ENCODE measurements around the gene DDX55. TPM values are rescaled to one million over a fixed set of nuclear protein-coding genes. Genes with fewer than 3 reads are reported as not detected.

Gene DDX55
- total RNA-seq, 6 experiments from 2014 or later: 13.4 to 18.4 (median 14.3) TPM

DNA sequence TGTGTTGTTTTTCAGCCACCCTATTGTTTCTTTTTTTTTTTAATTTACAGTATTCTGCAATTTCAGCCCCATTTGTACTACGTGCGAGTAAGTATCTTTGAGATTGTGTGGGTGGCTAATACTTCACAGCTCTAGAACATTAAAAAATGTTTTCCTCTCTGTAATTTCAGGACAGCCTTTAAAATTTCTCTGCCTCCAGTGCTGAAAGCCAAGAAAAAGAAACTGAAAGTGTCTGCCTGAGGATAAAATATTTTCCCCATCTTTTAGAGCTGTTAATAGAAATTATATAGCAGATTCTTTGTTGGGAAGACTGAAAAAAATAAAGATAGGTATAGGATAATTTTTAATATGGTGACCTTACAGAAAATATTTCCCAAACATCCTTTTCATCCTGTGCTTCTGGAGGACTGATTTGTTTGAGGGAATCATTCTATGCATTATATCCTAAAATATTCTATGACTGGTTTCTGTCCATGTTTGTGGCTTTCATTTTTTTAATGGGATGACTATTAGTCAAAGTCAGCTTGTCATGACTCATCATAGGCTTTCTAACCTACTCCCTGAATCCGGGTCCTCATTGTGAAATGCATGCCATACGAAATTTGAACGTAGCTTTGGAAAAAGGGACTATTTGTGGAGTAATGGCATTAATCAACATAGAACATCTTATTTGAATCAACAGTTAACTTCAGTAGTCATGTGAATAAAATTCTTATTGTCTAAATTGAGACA is 58.3 kb downstream of the DDX55 start:
- H3K27me3 Mint-ChIP-seq (ENCODE audit: insufficient read depth): peaks cover 5% of the 10 kb centered on the region
- TF ChIP-seq, protein P1, sequence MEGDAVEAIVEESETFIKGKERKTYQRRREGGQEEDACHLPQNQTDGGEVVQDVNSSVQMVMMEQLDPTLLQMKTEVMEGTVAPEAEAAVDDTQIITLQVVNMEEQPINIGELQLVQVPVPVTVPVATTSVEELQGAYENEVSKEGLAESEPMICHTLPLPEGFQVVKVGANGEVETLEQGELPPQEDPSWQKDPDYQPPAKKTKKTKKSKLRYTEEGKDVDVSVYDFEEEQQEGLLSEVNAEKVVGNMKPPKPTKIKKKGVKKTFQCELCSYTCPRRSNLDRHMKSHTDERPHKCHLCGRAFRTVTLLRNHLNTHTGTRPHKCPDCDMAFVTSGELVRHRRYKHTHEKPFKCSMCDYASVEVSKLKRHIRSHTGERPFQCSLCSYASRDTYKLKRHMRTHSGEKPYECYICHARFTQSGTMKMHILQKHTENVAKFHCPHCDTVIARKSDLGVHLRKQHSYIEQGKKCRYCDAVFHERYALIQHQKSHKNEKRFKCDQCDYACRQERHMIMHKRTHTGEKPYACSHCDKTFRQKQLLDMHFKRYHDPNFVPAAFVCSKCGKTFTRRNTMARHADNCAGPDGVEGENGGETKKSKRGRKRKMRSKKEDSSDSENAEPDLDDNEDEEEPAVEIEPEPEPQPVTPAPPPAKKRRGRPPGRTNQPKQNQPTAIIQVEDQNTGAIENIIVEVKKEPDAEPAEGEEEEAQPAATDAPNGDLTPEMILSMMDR (IDR thresholded peaks at IDR 0.05): no peak
- H3K4me1 Mint-ChIP-seq (ENCODE audit: low read depth): peaks cover 33% of the 10 kb centered on the region
- H3K9me3 Mint-ChIP-seq: peaks cover 4% of the 10 kb centered on the region; the same call in 1 of the 2 replicates
- peak overlapping the region; percentile 96 for H3K27ac Mint-ChIP-seq
- DNase-seq: peak; percentile 94
- H3K4me3 Mint-ChIP-seq: peak overlapping the region; percentile 78
- peaks cover 58% of the 10 kb centered on the region for H3K36me3 Mint-ChIP-seq (ENCODE audit: low read depth)

DNA sequence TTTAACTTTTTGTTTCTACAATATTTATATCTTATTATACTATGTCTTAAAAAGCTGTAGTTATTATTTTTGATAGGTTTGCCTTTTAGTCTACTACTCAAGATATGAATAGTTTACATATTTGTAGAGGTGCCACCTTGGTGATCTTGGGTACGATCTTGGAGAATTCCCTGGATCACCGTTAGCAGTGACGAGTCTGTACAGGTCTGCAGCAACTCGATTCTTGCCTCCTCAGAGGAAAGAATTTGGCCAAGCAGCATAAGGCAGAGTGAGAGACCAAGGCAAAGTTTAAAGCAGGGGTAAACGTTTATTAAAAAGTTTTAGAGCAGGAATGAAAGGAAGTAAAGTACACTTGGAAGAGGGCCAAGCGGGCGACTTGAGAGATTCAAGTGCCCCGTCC is 65.9 kb downstream of the DDX55 start:
- Mint-ChIP-seq H3K9me3 (peaks cover 4% of the 10 kb centered on the region; the same call in 1 of the 2 replicates), H3K27me3 (ENCODE audit: insufficient read depth) (peaks cover 3% of the 10 kb centered on the region; the same call in 1 of the 2 replicates), H3K4me1 (ENCODE audit: low read depth) (peaks cover 11% of the 10 kb centered on the region), H3K4me3 (no peak overlapping the region), H3K36me3 (ENCODE audit: low read depth) (peaks cover 25% of the 10 kb centered on the region), H3K27ac (no peak overlapping the region)
- DNase-seq: no peak
- TF ChIP-seq, protein P1 (IDR thresholded peaks at IDR 0.05): no peak

Other genes starting within 250 kb of the DDX55 start
- gene SBNO1, start 237.3 kb upstream of the DDX55 start, total RNA-seq (2021; fragmentation: NEBNext Ultra II Directional; extraction: Animal tissue kit (Norgen Biotek cat#: 25700)): 10 to 100 TPM; 32.3 to 38.2 (median 35.3) TPM
- gene KMT5A, start 218.0 kb upstream of the DDX55 start, total RNA-seq (2021; fragmentation: NEBNext Ultra II Directional; extraction: Animal tissue kit (Norgen Biotek cat#: 25700)): 10 to 100 TPM; 52.2 to 64.0 (median 61.3) TPM
- gene RILPL2, start 165.4 kb upstream of the DDX55 start, total RNA-seq (2021; fragmentation: NEBNext Ultra II Directional; extraction: Animal tissue kit (Norgen Biotek cat#: 25700)): 1 to 10 TPM; 4.4 to 6.0 (median 5.5) TPM
- 10 to 100 TPM; 13.0 to 20.0 (median 14.8) TPM for gene SNRNP35, start 144.0 kb upstream of the DDX55 start, total RNA-seq (2021; fragmentation: NEBNext Ultra II Directional; extraction: Animal tissue kit (Norgen Biotek cat#: 25700))
- 10 to 100 TPM; 15.2 to 18.9 (median 16.9) TPM for gene RILPL1, start 68.4 kb upstream of the DDX55 start, total RNA-seq (2021; fragmentation: NEBNext Ultra II Directional; extraction: Animal tissue kit (Norgen Biotek cat#: 25700))
- gene TMED2, start 17.5 kb upstream of the DDX55 start, total RNA-seq (2021; fragmentation: NEBNext Ultra II Directional; extraction: Animal tissue kit (Norgen Biotek cat#: 25700)): 100 to 1,000 TPM; 383 to 448 (median 405) TPM
- gene EIF2B1, start 31.6 kb downstream of the DDX55 start, total RNA-seq (2021; fragmentation: NEBNext Ultra II Directional; extraction: Animal tissue kit (Norgen Biotek cat#: 25700)): 10 to 100 TPM; 48.7 to 51.9 (median 50.3) TPM
- gene GTF2H3, start 31.7 kb downstream of the DDX55 start, total RNA-seq (2021; fragmentation: NEBNext Ultra II Directional; extraction: Animal tissue kit (Norgen Biotek cat#: 25700)): 10 to 100 TPM; 34.9 to 47.5 (median 43.0) TPM
- gene TCTN2, start 69.0 kb downstream of the DDX55 start, total RNA-seq (2021; fragmentation: NEBNext Ultra II Directional; extraction: Animal tissue kit (Norgen Biotek cat#: 25700)): 10 to 100 TPM in 1 of 6 experiments, 1 to 10 TPM in 5; 6.5 to 11.2 (median 9.5) TPM
- gene ATP6V0A2, start 110.3 kb downstream of the DDX55 start, total RNA-seq (2021; fragmentation: NEBNext Ultra II Directional; extraction: Animal tissue kit (Norgen Biotek cat#: 25700)): 10 to 100 TPM; 14.0 to 16.8 (median 15.6) TPM
- gene DNAH10, start 160.2 kb downstream of the DDX55 start, total RNA-seq (2021; fragmentation: NEBNext Ultra II Directional; extraction: Animal tissue kit (Norgen Biotek cat#: 25700)): 1 to 10 TPM in 1 of 6 experiments, under 1 TPM in 5; 0.19 to 1.1 (median 0.64) TPM

Data from HFFc6 (cell line).